ENCODE measurements around the gene TLR4.

Gene TLR4

GRCh38 chr9:117742131-117742530 is 37.9 kb downstream of the TLR4 start:
- no peak for DNase-seq (ENCODE audit: extremely low read depth in 1 of 2, low read depth in 1 of 2)

- no peak for DNase-seq (ENCODE audit: extremely low read depth in 1 of 2, low read depth in 1 of 2)
Measured at GRCh38 chr9:117744369-117744768, 40.2 kb downstream of the TLR4 start.

- DNase-seq (ENCODE audit: extremely low read depth in 1 of 2, low read depth in 1 of 2) = no peak
Measured at GRCh38 chr9:117744856-117745389, 40.7 kb downstream of the TLR4 start.

- DNase-seq (ENCODE audit: extremely low read depth in 1 of 2, low read depth in 1 of 2) = no peak
Measured at GRCh38 chr9:117745598-117745997, 41.4 kb downstream of the TLR4 start.

GRCh38 chr9:117746263-117746662 is 42.1 kb downstream of the TLR4 start:
- no peak for DNase-seq (ENCODE audit: extremely low read depth in 1 of 2, low read depth in 1 of 2)

GRCh38 chr9:117747386-117747970 is 43.3 kb downstream of the TLR4 start:
- DNase-seq (ENCODE audit: extremely low read depth in 1 of 2, low read depth in 1 of 2) = no peak

GRCh38 chr9:117750401-117750800 is 46.2 kb downstream of the TLR4 start:
- no peak for DNase-seq (ENCODE audit: extremely low read depth in 1 of 2, low read depth in 1 of 2)

GRCh38 chr9:117752894-117753293 is 48.7 kb downstream of the TLR4 start:
- no peak for DNase-seq (ENCODE audit: extremely low read depth in 1 of 2, low read depth in 1 of 2)

GRCh38 chr9:117757561-117758190 is 53.5 kb downstream of the TLR4 start:
- no peak for DNase-seq (ENCODE audit: extremely low read depth in 1 of 2, low read depth in 1 of 2)

- peak in 1 of 2 donors; percentile 2 for DNase-seq (ENCODE audit: extremely low read depth in 1 of 2, low read depth in 1 of 2)
Measured at GRCh38 chr9:117763314-117763713, 59.1 kb downstream of the TLR4 start.

- no peak for DNase-seq (ENCODE audit: extremely low read depth in 1 of 2, low read depth in 1 of 2)
Measured at GRCh38 chr9:117768750-117769395, 64.7 kb downstream of the TLR4 start.

GRCh38 chr9:117771136-117771535 is 66.9 kb downstream of the TLR4 start:
- no peak for DNase-seq (ENCODE audit: extremely low read depth in 1 of 2, low read depth in 1 of 2)

GRCh38 chr9:117772960-117773359 is 68.8 kb downstream of the TLR4 start:
- DNase-seq (ENCODE audit: extremely low read depth in 1 of 2, low read depth in 1 of 2) = no peak

All from stimulated activated CD8-positive, alpha-beta memory T cell treated with anti-CD3 and anti-CD28 coated beads, Interleukin-7, amount 100 ng/mL, for 48 hours (primary cell).